NCI-H345 (cell line): ENCODE data around the gene ULBP1.
A peak's percentile ranks its signal among the peaks of the same experiment; 100 is the strongest.
"Not testable (repeated sequence)": the region's sequence is repeated elsewhere in the genome, so short reads cannot be mapped to it uniquely, and the experiment has no call there.

Experiments
- DNase-seq: peaks from one replicate; lab custom pipeline; 2025; lab: John Stamatoyannopoulos, UW

Gene ULBP1

DNA sequence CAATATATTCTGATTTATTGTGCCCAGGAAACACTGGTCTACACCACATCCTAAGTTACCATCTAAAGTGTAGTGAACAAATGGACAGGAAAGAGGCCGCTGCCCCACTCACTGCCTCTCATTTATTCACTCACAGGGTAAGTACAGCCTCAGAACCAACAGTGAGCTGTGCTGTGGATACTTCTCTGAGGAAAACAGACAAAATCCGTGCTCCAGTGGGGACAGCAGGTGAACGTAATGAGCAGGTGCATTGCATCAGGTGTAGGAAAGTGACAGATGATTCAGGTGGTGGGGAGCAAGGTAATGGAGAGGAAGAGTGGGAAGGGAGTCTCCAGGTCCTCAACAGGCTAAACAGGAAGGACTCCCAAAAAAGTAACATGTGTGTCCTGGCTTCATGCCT, 30.3 kb upstream of the ULBP1 start:
- no peak for DNase-seq

DNA sequence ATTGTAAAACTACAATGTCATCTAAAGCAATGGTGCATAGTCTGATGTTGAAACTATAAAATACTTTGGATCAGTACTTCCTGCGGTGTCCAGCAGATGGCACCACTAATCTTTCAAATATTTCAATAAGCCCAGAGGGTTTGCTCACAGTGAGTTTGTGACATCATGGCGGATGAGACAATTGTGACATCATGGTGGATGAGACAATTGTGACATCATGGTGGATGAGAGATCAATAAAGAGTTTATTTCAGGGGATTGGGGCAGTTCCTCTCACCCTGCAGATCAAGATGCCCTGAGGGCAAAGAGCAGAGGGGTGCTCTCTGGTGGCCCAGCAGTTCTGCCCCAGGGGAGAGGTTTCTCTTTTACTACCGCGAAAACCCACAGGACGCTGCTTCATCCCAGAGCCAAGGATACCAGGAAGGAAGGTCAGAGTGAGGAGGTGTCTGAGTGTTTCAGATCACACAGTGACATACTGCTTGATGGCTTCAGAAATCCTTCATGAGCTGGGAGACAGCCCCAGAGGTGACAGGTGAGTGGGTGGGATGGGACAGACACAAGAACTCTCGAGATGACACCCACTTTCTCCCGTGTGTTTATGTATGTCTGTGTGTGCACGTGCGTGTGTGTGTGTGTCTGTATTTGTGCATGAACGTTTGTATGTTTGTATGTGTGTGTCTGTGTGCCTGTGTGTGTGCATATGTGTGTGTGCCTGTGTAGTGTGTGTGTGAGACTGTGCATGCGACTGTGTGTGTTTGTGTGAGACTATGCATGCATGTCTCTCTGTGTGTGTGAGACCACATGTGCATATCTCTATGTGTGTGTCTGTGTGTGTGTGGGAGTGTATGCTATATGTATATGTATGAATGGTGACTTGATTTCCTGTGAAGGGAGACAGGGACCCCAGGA, 29.2 kb upstream of the ULBP1 start:
- DNase-seq = peak; percentile 79

DNA sequence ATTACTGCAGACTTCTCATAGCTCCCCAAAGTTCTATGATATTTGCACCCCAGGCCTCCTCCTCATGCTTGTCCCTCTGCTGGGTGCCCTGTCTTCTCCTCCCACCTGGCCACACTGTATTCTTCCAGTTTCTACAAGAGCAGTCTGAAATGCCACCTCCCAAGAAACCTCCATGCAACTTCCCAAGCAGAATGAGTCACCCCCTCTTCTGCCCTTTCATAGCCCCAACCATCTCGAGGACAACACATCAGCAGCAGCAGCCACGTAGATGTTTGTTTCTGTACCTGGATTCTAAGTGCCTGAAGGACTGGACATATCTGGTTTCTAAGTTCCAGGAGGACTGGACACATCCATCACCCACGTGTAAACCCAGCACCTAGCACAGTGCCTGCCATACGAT, 28.5 kb upstream of the ULBP1 start:
- DNase-seq = no peak

DNA sequence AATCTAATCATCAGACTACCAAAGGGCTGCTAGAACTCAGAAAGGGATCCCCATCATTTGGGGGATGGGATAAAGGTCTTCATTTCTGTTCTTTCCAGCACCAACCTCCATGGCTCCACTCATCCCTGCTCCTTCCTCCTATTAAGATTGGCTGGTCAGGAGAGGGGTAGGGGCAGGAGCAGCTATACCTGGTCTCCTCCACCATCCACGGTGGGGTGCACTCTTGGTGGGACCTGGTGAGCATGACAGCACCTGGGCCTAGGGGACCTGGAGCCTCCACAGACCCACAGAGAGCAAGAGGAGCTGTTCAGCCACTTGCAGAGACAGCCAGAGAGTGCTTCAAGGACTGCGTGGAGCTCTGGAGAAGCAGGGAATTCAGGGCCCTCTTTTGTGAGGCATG, 28.1 kb upstream of the ULBP1 start:
- DNase-seq = no peak

DNA sequence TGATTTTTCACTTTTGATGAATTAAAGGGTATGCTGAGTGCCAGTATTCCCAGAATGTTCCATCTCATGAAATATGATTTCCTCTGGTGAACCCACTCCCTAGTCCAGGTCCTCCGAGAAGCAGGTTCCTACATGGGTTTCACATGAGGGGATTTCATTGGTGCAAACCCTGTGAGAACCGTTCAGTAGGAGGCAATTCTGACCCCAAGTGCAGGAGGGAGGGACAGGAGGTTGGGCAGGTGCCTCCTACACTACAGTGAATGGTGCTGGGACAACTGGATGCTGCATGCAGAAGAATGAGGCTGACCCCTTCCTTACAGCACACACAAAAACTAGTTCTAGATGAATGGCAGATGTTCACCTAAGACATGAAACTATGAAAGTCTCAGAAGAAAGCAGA, 27.0 kb upstream of the ULBP1 start:
- DNase-seq = no peak

DNA sequence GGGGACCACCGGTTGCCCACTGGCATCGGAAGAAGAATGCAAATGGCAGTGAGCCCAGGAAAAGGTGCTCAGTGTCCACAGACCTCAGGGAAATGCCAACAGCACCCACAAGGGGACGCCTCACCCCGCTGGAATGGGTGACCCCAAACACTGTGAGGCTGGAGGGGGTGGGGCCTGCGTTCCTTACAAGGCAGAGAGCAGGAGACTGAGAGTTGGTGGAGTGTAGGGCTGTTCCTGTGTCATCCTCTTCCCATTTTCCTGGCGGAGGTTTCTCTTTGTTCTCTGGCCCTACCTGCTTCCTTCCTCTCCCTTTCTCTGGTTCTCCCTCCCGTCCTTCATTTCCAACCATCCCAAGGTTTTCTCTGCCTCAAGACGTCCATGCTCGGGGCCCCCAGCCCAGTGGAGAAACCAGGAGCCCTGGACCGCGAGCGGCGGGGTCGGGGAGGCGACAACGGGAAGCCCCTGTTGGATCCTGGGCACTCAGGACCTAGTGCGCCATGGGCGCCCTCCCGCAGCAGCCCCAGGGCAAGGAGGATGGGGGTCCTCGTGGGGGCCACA, 25.7 kb upstream of the ULBP1 start:
- DNase-seq = not testable (repeated sequence)

DNA sequence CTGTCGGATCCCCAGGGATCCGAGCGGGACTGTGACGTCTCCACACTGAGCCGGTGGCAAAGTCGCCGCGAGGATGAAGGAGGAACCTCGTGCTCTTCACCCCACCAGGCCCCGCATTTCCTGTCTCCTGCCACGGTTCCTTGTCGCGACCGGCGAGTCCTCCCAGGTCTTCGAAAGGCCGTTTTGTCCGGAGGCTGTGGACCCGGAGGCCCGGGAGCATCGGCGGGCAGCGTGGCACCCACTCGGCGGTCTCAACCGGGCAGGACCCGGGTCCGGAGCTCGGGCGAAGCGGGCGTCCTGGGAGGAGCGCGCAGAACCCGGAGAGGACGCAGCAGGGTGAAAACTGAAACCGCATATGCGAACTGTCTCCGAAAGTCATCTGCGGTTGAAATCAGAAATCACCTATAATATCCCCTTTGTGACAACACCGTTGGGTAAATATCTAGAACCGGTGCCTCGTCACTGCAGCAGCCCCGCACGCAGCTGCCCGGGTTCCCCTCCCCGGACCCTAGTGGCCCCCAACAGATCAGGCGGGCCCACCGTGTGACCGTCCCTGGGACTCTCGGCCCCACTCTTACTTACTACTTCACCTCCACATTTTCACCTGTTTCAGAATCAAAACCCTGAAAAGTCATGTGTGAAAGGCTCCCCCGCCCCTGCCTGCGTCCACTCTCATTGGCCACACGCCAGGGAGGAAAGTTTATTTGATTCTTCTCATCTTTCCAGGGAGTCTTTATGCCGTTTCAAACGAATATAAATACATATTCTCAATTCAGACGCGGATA, 25.0 kb upstream of the ULBP1 start:
- peak; percentile 22 for DNase-seq

DNA sequence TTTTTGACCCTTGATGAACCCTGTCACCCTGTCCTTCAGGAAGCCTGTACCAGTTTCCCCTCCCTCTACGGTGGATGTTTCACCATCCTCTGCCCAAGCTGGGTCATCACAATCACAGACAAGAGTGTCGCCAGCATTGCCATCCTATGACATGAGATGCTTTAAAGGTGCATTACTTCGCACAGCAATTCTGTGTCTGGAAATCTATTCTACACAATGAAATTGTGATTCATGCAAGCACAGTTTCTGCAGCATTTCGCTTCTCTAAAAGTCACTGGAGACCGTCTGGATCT, 24.4 kb upstream of the ULBP1 start:
- no peak for DNase-seq

DNA sequence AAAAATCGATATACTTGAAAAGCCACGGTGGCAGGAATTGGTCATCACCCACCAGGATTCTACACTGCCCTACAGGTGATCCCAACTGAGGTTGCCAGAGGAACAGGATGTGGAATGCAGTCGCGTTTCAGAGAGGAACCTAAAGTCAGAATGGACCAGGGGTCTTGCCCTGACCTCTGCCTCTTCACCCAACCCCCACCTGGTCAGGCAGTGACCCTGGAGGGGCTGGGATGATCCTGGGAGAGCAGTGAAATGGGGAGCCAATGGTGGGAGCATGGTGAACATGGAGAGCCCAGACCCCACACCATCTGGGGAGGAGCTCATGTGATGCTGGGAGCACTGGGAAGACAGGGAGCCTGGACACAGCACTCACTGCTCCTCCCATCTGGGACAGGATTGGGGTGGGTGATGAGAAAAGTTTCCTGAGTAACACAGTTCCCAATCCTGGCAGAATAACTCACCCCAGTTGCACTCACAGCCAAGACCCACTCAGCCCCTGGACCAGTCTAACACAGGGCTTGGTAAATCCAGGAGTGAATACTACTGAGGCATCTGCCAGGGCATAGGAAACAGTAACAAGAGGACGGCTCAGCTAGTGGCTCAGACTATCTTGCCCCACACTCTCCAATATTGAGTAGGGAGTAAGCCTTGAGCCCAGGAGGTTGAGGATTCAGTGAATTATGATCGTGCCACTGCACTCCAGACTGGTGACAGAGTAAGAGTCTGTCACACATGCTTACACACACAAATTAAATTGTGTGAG, 23.7 kb upstream of the ULBP1 start:
- no peak for DNase-seq

DNA sequence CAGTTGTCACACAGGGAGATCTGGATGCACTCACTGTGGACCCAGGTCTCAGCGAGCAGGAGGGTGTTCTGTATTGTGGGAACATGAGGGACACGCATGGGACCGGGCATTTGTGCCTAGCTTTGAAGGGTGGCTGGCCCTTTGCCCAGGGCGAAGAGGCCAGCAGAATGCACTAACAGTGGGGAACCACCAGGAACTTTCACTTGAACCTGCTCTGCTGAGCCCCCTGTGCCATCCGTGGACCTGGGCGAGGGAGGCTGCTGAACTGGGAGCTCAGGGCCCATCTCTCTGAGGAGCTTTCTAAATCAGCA, 23.1 kb upstream of the ULBP1 start:
- DNase-seq = no peak

DNA sequence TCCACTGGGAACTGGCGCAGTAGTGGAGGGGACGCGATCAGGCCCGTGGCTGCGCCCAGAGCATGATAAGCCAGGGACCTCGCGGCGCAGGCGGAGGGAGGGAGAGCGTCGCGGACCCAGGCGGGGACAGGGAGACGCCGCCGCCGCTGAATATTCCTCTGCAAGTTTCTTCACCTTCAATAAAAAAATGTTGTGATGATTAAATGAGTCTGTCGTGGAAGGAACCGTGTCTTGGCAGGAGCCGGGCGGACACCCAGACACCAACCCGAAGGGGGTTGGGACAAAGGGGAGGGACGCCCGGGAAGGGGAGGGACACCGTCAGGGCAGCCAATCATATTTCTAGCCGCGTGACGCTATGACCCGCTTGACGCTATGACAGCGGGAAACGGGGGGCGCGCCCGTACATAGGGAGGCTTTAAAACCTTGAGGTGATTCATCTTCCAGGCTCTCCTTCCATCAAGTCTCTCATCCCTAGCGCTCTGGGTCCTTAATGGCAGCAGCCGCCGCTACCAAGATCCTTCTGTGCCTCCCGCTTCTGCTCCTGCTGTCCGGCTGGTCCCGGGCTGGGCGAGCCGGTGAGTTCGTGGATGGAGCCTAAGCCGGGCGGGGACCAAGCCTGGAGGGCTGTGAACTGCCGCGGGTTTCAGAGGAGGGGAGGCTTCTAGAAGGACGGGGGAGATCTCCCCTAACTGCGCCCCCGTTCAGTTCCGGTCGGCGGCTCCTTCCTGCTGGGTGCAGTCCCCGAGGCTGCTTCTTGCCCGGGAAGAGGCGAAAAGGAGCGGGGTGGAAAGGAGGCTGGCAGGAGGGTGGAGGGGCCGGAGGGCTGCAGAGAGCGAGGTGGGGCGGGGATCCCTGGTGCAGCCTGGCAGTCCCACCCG, 21.9 kb upstream of the ULBP1 start, which contains the start of gene ULBP2:
Gene ULBP2 (plus strand): TSS at position 432 of the 878 bp plus-strand sequence. CDS start 59 bp downstream, at position 491.
- peak; percentile 86 for DNase-seq

DNA sequence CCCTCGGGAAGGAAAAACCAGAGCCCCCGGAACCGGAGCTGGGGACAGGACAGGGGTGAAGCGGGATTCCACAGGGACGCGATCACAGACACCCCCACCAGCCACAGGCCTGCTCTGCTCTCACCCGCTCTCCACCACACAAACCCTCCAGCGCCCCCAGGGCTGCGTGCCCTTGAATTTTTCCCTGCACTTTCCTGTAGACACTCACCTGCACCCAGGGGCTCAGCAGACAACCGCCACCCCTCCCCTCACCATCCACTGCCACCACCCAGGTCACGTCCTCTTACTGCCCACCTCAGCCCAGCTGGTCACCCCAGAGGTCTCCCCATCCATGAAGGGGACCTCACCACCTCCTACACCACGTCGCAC, 21.3 kb upstream of the ULBP1 start:
- DNase-seq = peak; percentile 40

DNA sequence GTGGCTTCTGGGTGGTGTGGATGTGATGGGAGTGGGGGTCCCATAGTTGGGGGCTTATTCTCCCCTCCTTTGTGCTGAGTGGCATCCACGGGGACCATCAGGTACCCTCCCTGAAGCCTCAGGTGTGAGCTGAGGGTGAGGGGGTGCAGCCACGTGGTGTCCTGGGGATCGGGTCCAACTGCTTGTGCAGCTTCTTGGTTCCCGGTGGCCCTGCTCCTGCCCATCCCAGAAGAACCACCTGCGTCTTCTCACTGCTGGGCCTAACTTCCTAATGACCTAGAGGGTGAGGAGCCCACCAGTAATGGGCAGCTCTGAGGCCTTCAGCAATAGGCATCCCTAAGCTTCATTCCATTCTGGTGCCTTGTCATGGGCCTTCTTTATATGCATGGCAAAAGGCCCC, 20.4 kb upstream of the ULBP1 start:
- not testable (repeated sequence) for DNase-seq

DNA sequence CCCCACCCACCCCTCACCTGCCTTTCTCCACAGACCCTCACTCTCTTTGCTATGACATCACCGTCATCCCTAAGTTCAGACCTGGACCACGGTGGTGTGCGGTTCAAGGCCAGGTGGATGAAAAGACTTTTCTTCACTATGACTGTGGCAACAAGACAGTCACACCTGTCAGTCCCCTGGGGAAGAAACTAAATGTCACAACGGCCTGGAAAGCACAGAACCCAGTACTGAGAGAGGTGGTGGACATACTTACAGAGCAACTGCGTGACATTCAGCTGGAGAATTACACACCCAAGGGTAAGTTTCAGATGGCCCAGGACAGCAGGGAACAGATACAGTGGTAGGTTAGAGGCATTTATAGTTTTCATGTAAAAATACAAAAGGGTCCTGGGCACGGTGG, 18.5 kb upstream of the ULBP1 start:
- DNase-seq = not testable (repeated sequence)

DNA sequence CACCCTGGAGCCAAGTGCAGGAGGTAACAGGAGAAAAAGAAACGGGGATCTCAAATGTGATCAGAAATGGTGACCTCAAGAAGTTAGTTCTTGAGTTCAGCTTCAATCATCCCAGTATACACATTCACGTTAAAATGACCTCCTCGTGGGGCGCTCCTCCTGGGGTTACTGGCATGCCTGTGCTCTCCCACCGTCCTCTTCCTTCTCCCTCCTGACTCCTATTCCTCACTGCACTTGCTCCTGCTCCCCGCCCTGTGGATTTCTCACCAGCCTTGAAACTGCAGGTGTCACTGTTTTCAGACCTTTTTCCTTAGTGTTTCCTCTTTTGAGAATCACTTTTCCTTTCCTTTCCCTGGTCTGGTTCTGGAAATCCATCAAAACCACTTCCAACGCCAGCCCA, 17.1 kb upstream of the ULBP1 start:
- DNase-seq = not testable (repeated sequence)

DNA sequence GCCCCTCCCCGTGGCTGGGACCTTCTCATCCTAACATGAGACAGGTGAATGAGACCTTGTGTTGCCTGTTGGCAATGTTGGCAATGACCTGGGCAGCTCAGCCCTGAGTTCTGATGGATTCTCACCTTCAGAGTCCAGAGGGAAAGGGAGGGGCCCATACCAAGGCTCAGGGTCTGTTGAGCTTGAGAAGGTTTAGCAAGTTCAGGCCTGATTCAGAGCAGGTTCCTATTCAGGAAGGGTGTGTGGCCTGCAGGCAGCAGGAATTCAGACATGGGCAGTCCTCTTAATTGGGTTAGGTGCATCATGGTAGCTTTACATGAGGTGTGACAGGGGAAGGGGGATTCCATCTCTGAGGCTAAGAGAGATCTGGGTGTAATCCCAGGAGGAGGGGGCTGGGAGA, 16.2 kb upstream of the ULBP1 start:
- not testable (repeated sequence) for DNase-seq

DNA sequence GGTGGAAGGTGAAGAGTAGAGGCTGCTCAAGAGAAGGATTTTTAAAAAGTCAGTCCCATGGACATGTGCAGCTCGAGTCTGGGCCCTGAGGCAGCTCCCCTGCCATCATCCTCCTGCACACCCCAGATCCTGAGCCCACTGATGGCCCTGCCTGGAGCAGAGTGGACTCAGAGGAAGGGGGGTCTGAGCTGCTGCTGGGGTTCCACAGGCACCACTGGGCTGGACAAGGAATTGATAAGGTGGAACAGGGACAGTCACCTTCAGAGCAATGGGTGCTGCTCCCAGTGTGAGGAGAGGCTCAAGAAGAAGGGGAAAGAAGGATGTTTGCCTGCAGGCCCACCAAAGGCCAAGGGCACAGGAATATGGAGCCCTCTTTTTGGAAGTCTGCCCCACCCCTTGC, 15.7 kb upstream of the ULBP1 start:
- no peak for DNase-seq

DNA sequence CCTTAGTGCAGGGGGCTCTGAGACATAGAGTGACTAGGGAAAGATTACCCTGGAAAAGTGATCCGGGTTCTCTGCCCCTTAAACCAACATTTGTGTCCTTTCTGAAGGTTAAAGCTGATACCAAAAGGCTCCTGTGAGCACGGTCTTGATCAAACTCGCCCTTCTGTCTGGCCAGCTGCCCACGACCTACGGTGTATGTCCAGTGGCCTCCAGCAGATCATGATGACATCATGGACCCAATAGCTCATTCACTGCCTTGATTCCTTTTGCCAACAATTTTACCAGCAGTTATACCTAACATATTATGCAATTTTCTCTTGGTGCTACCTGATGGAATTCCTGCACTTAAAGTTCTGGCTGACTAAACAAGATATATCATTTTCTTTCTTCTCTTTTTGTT, 15.1 kb upstream of the ULBP1 start:
- DNase-seq = no peak

DNA sequence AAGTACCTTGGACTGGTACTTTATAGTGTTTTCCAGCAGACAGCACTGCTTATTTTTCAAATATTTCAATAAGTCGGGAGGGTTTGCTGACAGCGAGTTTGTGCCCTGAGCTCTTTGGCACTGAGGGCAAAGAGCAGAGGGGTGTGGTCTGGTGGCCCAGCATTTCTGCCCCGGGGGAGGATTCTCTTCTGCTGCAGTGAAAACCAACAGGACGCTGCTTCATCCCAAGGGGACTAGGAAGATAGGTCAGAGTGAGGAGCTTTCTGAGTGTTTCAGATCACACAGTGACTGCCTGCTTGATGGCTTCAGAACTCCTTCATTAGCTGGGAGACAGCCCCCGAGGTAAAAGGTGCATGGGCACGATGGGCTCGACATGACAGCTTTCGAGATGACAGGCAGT, 13.3 kb upstream of the ULBP1 start:
- no peak for DNase-seq

DNA sequence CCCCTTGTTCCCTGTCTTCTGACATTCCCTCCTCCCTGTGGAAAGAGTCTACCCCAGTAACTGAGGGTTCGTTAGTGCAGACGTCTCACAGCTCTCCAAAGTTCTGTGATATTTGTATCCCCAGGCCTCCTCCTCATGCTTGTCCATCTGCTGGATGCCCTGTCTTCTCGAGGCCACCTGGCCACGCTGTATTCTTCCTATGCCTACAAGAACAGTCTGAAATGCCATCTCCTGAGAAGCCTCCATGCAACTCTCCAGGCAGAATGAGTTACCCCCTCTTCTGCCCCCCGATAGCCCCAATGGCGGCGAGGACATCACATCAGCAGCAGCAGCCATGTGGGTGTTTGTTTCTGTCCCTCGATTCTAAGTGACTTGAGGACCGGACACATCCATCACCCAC, 12.6 kb upstream of the ULBP1 start:
- no peak for DNase-seq

DNA sequence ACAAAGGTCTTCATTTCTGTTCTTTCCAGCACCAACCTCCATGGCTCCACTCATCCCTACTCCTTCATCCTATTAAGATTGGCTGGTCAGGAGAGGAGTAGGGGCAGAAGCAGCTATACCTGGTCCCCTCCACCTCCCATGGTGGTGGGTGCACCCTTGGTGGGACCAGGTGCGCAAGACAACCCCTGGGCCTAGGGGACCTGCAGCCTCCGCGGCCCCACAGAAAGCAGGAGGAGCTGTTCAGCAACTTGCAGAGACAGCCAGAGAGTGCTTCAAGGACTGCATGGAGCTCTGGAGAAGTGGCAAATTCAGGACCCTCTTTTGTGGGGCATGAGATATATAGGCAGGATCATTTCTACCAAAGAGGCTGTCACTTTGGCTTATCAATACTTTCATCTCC, 12.1 kb upstream of the ULBP1 start:
- no peak for DNase-seq

DNA sequence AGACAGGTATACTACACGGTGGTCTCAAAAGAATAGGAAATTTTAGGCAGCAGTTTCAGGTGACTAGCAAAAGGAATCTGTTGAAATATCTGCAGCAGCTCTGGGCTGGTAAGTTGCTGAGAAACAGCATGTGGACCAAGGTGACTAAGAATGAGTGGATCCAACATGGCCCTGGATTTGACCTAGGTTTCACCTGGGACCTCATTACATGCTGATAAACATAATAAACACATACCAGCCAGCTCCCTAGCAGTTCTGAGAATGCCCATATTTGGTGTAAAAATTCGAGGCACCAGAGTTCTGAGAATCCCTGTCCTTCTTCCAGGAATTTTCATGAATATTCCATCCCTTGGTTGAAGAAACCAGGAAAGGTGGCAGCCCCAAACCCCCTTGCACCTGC, 10.4 kb upstream of the ULBP1 start:
- not testable (repeated sequence) for DNase-seq
